CMK (cell line): ENCODE measurements around the gene ACBD3.

Experiments used
- DNase-seq: peaks from one replicate; pipeline ENCODE4 v3.0.0-alpha.2; 2010; ENCODE audit warnings: low read depth

Gene ACBD3

GRCh38 chr1:226201029-226201593 lies 14.6 kb upstream of the ACBD3 start:
- DNase-seq = no peak

- no peak for DNase-seq
These were observed 13.4 kb upstream of the ACBD3 start for GRCh38 chr1:226199971-226200370.

- DNase-seq = no peak
These were observed 8.6 kb upstream of the ACBD3 start for GRCh38 chr1:226195144-226195543.

- no peak for DNase-seq
These were observed 839 bp upstream of the ACBD3 start for GRCh38 chr1:226187380-226187779.

- DNase-seq = no peak
These were observed 430 bp upstream of the ACBD3 start for GRCh38 chr1:226187019-226187322.

- DNase-seq = no peak
These were observed 1.2 kb downstream of the ACBD3 start for GRCh38 chr1:226185141-226186036.

- DNase-seq = no peak
These were observed 4.4 kb downstream of the ACBD3 start for GRCh38 chr1:226181996-226182714.

- no peak for DNase-seq
These were observed 9.7 kb downstream of the ACBD3 start for GRCh38 chr1:226176870-226177269.

- no peak for DNase-seq
These were observed 14.0 kb downstream of the ACBD3 start for GRCh38 chr1:226172589-226172988.

GRCh38 chr1:226166341-226166740 lies 20.2 kb downstream of the ACBD3 start:
- DNase-seq = no peak

GRCh38 chr1:226164154-226164553 lies 22.4 kb downstream of the ACBD3 start:
- DNase-seq = no peak

GRCh38 chr1:226162898-226163297 lies 23.6 kb downstream of the ACBD3 start:
- no peak for DNase-seq

GRCh38 chr1:226158983-226159382 lies 27.6 kb downstream of the ACBD3 start:
- DNase-seq = no peak

- no peak for DNase-seq
These were observed 28.1 kb downstream of the ACBD3 start for GRCh38 chr1:226158457-226158856.

GRCh38 chr1:226157761-226158316 lies 28.7 kb downstream of the ACBD3 start:
- no peak for DNase-seq

GRCh38 chr1:226154593-226154992 lies 31.9 kb downstream of the ACBD3 start:
- no peak for DNase-seq

- no peak for DNase-seq
These were observed 36.7 kb downstream of the ACBD3 start for GRCh38 chr1:226149806-226150205.

GRCh38 chr1:226148121-226148648 lies 38.4 kb downstream of the ACBD3 start:
- DNase-seq = no peak

- no peak for DNase-seq
These were observed 42.5 kb downstream of the ACBD3 start for GRCh38 chr1:226144045-226144444.

- DNase-seq = no peak
These were observed 50.8 kb downstream of the ACBD3 start for GRCh38 chr1:226135709-226136108.

GRCh38 chr1:226135059-226135651 lies 51.4 kb downstream of the ACBD3 start:
- no peak for DNase-seq
